Epidermal melanocyte (primary cell): ENCODE results near the gene PEX7.
A peak's percentile ranks its signal among the peaks of the same experiment; 100 is the strongest.
"Not testable (repeated sequence)": the region's sequence is repeated elsewhere in the genome, so short reads cannot be mapped to it uniquely, and the experiment has no call there.

Experiments
- DNase-seq: peaks from one replicate; pipeline ENCODE4 v3.0.0; 2011; ENCODE audit warnings: low spot score; ENCODE audit not compliant: insufficient read length

Gene PEX7

GRCh38 chr6:136822376-136823127 is at the start of gene PEX7:
TSS of gene PEX7 (plus strand) at chr6:136822592. CDS start at chr6:136822666, 74 bp downstream.
- DNase-seq: peak; percentile 80

- no peak for DNase-seq
Measured at GRCh38 chr6:136772685-136773472, 49.5 kb upstream of the PEX7 start.

GRCh38 chr6:136773473-136773796 is 49.0 kb upstream of the PEX7 start:
- no peak for DNase-seq

DNA sequence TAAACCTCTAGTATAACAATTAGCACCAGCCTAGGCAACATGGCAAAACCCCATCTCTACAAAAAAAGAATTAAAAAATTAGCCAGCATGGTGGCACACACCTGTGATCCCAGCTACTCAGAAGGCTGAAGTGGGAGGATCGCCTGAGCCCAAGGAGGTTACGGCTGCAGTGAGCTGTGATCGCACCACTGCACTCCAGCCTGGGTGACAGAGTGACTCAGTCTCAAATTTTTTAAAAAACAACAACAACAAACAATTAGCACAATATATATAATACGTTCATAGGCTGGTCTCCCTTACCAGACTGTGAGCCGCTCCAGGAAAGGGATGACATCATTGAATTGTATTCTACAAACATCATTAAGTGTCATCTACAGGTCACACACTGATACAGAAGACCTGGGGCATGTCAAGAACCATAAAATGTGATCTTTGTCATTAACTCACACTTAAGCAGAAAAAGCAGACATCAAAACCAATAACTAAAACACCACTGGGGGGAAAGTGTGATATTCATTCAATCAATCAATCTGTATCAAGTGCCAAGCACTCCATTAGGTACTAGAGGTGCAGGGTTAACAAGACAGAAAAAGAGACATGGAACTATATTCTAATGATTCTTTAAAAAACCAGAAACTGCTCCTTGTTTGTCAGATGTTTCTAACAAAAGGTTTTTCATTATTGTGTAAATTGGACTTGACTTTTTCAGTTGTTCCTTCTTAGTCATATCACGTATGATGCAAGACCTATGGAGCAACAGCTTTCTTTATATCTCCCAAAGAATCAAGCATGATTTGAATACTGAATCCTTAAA is 48.0 kb upstream of the PEX7 start:
- DNase-seq: no peak

- no peak for DNase-seq
Measured at GRCh38 chr6:136775081-136775480, 47.3 kb upstream of the PEX7 start.

GRCh38 chr6:136775548-136775947 is 46.8 kb upstream of the PEX7 start:
- DNase-seq: no peak

- no peak for DNase-seq
Measured at GRCh38 chr6:136777651-136778050, 44.7 kb upstream of the PEX7 start.

GRCh38 chr6:136779682-136780081 is 42.7 kb upstream of the PEX7 start:
- DNase-seq: no peak

DNA sequence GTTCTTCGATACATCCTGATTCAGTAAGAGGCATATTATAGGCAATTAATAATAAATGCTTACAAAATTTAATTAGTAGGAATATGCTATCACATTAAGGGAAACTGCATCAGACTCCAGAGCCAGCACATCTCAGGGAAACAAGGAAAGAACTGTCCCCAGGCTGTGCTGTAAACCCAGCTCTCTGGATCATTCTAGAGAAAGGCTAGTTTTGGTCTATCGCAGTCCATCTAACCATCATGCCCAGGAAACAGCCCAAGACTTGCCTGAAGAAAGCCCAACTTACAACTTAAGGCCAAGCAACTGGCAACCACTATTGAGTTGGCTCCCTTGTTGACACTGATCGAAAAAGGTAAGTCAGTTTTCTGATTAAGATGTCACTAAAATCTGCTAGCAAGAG is 41.4 kb upstream of the PEX7 start:
- no peak for DNase-seq

DNA sequence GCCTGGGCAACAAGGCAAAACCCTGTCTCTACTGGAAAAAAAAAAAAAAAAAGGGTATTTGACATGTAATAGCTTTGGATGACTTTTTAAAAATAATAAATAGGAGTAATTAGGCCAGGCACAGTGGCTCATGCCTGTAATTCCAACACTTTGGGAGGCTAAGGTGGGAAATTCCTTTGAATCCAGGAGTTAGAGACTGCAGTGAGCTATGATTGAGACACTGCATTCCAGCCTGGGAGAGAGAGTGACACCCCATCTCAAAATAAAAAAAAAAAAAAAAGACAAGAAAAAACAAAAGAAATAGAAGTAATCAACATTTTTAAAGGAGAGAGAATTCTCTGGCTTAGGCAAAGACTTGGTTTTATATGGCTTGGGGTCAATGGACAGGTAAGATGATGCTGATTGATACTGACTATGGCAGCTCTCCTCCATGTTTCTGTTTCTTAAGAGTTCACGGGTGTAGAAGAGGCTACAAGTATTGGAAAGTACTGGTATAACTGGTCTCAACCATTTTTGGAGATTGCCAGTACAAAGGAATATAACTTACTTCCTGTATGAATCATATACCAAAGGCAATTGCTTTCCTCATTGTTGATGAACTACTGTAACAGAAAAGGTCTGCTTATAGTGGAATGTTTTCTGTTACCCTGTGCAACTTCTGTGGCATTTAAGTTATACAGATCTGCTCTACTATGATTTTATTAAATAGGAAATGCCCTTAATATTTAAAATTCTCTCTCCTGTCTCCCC is 40.2 kb upstream of the PEX7 start:
- no peak for DNase-seq

GRCh38 chr6:136783021-136783420 is 39.4 kb upstream of the PEX7 start:
- no peak for DNase-seq

GRCh38 chr6:136783495-136784270 is 38.7 kb upstream of the PEX7 start:
- DNase-seq: no peak

DNA sequence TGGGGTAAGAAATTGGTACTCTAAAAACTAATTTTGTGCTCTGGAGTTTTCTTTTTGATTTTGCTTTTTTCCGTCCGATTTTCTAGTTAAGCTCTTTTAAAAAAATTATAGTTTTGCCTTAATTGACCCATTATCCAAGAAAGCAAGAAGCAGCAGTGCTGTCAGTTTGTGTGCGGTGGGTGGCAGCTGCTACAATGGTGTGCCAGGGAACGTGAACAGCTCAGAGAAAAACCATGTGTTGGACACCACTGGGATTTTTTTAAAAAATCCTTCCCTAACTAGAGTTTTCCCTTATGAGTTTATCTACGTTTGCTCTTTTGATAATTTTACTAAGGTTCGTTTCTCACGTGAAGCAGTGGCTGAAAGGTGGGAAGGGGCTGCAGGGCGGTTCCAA is 38.1 kb upstream of the PEX7 start:
- no peak for DNase-seq

GRCh38 chr6:136784910-136785746 is 37.3 kb upstream of the PEX7 start:
- DNase-seq: no peak

DNA sequence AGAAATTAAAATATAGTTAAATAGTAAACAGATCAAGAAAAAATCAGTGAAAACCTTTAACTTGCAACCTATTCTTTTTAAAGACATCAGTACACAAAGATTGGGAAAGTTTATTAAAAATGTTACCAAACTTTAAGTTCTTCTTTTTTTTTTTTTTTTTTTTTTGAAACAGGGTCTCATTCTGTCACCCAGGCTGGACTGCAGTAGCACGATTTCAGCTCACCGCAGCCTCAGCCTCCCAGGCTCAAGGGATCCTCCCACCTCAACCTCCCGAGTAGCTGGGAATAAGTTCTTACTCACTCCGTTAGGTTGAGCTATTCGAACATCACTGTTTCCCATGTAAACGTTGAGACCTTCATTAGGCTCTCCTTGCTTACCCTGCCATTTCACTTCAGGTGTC is 35.7 kb upstream of the PEX7 start:
- DNase-seq: no peak

DNA sequence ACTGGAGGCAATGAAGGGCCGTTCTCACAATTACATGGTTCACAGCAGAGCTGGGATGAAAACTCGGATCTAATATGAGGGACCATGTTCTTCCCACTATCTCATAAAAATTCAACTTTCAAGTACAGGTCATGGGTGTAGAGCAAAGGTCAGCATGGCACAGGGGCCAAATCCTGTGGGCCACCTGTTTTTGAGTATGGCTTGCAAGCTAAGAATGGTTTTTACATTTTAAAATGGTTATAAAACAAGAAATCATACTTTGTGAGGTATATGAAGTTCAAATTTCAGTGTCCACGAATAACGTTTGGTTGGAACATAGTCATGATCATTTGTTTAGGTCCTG is 34.7 kb upstream of the PEX7 start:
- no peak for DNase-seq

DNA sequence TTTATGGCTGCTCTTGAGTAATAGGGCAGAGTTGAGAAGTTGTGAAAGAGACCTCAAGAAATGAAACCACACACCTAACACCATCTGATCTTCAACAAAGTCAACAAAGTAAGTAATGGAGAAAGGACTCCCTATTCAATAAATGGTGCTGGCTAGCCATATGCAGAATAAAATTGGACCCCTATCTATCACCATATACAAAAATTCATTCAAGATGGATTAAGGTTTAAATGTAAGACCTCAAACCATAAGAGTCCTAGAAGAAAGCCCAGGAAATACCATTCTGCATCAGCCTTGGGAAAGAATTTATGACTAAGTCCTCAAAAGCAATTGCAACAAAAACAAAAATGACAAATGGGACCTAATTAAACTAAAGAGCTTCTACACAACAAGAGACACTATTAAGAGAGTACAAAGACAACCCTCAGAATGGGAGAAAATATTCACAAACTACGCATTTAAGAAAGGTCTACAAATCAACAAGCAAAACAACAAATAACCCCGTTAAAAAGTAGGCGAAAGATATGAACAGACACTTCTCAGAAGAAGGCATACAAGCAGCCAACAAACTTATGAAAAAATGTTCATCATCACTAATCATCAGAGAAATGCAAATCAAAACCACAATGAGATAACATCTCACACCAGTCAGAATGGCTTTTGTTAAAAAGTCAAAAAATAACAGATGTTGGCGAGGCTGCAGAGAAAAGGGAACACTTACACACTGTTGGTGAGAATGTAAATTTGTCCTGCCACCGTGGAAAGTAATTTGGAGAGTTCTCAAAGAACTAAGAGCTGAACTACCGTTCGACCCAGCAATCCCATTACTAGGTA is 34.1 kb upstream of the PEX7 start:
- DNase-seq: no peak

- DNase-seq: not testable (repeated sequence)
Measured at GRCh38 chr6:136789440-136789839, 33.0 kb upstream of the PEX7 start.
